K562 (cell line): ENCODE results near the gene SDE2. TPM values are rescaled to one million over a fixed set of nuclear protein-coding genes. Genes with fewer than 3 reads are reported as not detected.

ENCODE experiments used
- DPF2 ChIP-seq: fragments of 450-650 bp; IDR thresholded peaks from 2 replicates; pipeline ENCODE4 v1.6.1; 2016
- ESRRA ChIP-seq: fragments of 450-650 bp; IDR thresholded peaks from 2 replicates; pipeline ENCODE4 v1.6.1; 2014; ENCODE audit warnings: low read depth, mild to moderate bottlenecking, moderate library complexity, borderline replicate concordance
- ETV1 ChIP-seq: fragments of 450-650 bp; conservative IDR thresholded peaks from 2 replicates; pipeline ENCODE4 v1.6.1; 2016; ENCODE audit warnings: missing genetic modification characterization, control low read depth, low read depth, missing compliant biosample characterization
- HNRNPL ChIP-seq: fragments of 200-400 bp; formaldehyde crosslinking; IDR thresholded peaks from 2 replicates; pipeline ENCODE4 v1.6.1; 2017; ENCODE audit warnings: low read depth, mild to moderate bottlenecking, low read length
- POLR3G ChIP-seq: IDR thresholded peaks from 2 replicates; pipeline ENCODE4 v1.6.1; 2011; ENCODE audit not compliant: insufficient read length, insufficient replicate concordance; ENCODE audit errors: extremely low read depth
- PURB ChIP-seq: sonication (generic); formaldehyde crosslinking; IDR thresholded peaks from 2 replicates; pipeline ENCODE4 v1.9.0; 2021; ENCODE audit warnings: low read depth, mild to moderate bottlenecking, missing genetic modification reagents
- SIN3A ChIP-seq, 2 experiments: fragments of 150-350 bp in 1 of 2; IDR thresholded peaks; 2 replicates each; pipeline ENCODE4 v1.6.1; 2011 to 2016; ENCODE audit warnings: borderline replicate concordance in 2 of 2, low read depth in 2 of 2, low read length in 2 of 2, mild to moderate bottlenecking in 2 of 2, moderate library complexity in 2 of 2; ENCODE audit not compliant: control insufficient read depth in 1 of 2
- SREBF1 ChIP-seq: fragments of 150-350 bp; IDR thresholded peaks from 2 replicates; pipeline ENCODE4 v1.6.1; 2014; ENCODE audit warnings: antibody characterized with exemption, low read depth, low read length, borderline replicate concordance
- THRAP3 ChIP-seq: fragments of 450-650 bp; IDR thresholded peaks from 2 replicates; pipeline ENCODE4 v1.6.1; 2016; ENCODE audit warnings: mild to moderate bottlenecking, inconsistent platforms, borderline replicate concordance
- ZC3H4 ChIP-seq: sonication (generic); formaldehyde crosslinking; IDR thresholded peaks from 2 replicates; pipeline ENCODE4 v1.9.0; 2021; ENCODE audit warnings: missing genetic modification reagents, borderline replicate concordance
- ZNF311 ChIP-seq: fragments of 250-450 bp; sonication (Bioruptor Pico); IDR thresholded peaks from 2 replicates; pipeline ENCODE4 v1.4.0; 2020; ENCODE audit warnings: mild to moderate bottlenecking, moderate library complexity
- polyA plus RNA-seq, 8 experiments: library from polyadenylated mRNA; depleted of rRNA in 4 of 8; stranded (reverse) in 5 of 8; unstranded in 3 of 8; fragments of >200 nt; fragmentation: Nextera tagmentation in 2 of 8; fragmentation: Illumina TruSeq in 1 of 8; extraction: Ambion mirVana in 2 of 8; extraction: Trizol in 1 of 8; gene quantifications; 2 replicates each; pipeline versions ENCODE4 v1.2.1 to v1.2.3, GENCODE V29; 2011 to 2014; ENCODE audit warnings: inconsistent platforms in 1 of 8, missing spikeins in 1 of 8
- total RNA-seq, 7 experiments: library from RNA; depleted of rRNA in 6 of 7; stranded (reverse); fragments of >200 nt in 6 of 7; fragmentation: Illumina TruSeq in 2 of 7; extraction: Trizol in 2 of 7; gene quantifications; 2 replicates each; pipeline versions ENCODE4 v1.2.1 to v1.2.3, GENCODE V29; 2011 to 2021; ENCODE audit warnings: low replicate concordance in 1 of 7
- TF ChIP-seq, protein P1 (sequence below): fragments of 450-650 bp; IDR thresholded peaks from 2 replicates; pipeline ENCODE4 v1.6.1; 2018; ENCODE audit not compliant: partially characterized antibody
- TF ChIP-seq, protein P2 (sequence below): fragments of 450-650 bp; IDR thresholded peaks from 2 replicates; pipeline ENCODE4 v1.6.1; 2017; ENCODE audit warnings: mild to moderate bottlenecking, moderate library complexity
- TF ChIP-seq, protein P3 (sequence below): sonication (generic); formaldehyde crosslinking; IDR thresholded peaks from 2 replicates; pipeline ENCODE4 v1.8.1; 2023; ENCODE audit warnings: missing genetic modification reagents, mild to moderate bottlenecking, borderline replicate concordance
- TF ChIP-seq, protein P4 (sequence below): fragments of 250-450 bp; sonication (Bioruptor Pico); IDR thresholded peaks from 2 replicates; pipeline ENCODE4 v1.8.0; 2022; ENCODE audit warnings: moderate library complexity, mild to moderate bottlenecking, inconsistent platforms

Gene SDE2
- total and polyA plus RNA-seq, 9 of the 15 experiments (the other 6 are each of a cell fraction or from before 2014, with no cell fraction given), result 14.3 to 62.3 (median 46.0) TPM

DNA sequence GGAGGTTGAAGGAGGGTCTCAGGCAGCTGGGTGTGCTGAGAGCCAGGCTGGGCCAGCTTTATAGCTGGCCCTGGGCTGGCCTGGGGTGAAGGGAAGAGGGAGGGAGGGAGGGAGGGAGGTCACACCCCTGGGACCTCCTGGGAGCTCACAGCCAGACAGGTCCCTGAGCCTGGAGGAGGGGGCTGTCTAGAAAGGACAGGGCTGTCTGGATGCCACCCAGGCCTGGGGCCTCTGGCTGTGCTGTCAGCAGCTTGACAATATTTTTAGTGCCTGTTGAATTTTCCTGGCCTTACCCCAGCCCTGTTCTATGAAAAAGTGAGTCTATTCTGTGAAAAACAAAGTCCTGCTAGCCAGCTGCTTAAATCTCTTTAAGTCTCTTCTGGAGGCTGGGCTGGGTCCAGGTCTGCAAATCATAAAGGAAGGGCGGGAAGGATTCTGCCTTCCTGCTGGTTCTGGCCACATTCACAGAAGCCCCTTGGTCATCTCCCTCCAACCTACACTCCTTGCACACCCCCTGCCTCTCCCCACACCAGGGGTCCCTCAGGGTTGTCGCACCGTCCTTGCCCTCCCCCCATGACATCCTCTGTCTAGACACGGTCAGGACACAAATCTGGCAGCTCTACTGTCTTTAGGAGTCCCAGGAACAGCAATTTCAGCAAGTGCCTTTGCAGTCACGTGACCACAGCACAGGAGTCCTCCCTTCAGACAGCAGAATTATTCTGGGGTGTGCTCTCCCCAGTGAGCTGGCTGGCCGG lies 57.8 kb downstream of the SDE2 start, which contains the start of gene LEFTY2 (continued):
- TF ChIP-seq ESRRA (no peak), THRAP3 (no peak), ZC3H4 (CRISPR knock-in tag) (no peak), PURB (CRISPR knock-in tag) (no peak), POLR3G (no peak), SREBF1 (no peak), DPF2 (no peak), ETV1 (tag) (no peak), HNRNPL (no peak), ZNF311 (CRISPR knock-in tag) (no peak), SIN3A (IDR thresholded peaks at IDR 0.05; ENCODE audit: borderline replicate concordance in 2 of 2, control insufficient read depth in 1 of 2, low read depth in 2 of 2, low read length in 2 of 2) (no peak)
- TF ChIP-seq, protein P1, sequence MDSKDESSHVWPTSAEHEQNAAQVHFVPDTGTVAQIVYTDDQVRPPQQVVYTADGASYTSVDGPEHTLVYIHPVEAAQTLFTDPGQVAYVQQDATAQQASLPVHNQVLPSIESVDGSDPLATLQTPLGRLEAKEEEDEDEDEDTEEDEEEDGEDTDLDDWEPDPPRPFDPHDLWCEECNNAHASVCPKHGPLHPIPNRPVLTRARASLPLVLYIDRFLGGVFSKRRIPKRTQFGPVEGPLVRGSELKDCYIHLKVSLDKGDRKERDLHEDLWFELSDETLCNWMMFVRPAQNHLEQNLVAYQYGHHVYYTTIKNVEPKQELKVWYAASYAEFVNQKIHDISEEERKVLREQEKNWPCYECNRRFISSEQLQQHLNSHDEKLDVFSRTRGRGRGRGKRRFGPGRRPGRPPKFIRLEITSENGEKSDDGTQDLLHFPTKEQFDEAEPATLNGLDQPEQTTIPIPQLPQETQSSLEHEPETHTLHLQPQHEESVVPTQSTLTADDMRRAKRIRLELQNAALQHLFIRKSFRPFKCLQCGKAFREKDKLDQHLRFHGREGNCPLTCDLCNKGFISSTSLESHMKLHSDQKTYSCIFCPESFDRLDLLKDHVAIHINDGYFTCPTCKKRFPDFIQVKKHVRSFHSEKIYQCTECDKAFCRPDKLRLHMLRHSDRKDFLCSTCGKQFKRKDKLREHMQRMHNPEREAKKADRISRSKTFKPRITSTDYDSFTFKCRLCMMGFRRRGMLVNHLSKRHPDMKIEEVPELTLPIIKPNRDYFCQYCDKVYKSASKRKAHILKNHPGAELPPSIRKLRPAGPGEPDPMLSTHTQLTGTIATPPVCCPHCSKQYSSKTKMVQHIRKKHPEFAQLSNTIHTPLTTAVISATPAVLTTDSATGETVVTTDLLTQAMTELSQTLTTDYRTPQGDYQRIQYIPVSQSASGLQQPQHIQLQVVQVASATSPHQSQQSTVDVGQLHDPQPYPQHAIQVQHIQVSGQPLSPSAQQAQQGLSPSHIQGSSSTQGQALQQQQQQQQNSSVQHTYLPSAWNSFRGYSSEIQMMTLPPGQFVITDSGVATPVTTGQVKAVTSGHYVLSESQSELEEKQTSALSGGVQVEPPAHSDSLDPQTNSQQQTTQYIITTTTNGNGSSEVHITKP, result no peak
- TF ChIP-seq, protein P2, sequence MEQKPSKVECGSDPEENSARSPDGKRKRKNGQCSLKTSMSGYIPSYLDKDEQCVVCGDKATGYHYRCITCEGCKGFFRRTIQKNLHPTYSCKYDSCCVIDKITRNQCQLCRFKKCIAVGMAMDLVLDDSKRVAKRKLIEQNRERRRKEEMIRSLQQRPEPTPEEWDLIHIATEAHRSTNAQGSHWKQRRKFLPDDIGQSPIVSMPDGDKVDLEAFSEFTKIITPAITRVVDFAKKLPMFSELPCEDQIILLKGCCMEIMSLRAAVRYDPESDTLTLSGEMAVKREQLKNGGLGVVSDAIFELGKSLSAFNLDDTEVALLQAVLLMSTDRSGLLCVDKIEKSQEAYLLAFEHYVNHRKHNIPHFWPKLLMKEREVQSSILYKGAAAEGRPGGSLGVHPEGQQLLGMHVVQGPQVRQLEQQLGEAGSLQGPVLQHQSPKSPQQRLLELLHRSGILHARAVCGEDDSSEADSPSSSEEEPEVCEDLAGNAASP, result no peak
- TF ChIP-seq, protein P3, sequence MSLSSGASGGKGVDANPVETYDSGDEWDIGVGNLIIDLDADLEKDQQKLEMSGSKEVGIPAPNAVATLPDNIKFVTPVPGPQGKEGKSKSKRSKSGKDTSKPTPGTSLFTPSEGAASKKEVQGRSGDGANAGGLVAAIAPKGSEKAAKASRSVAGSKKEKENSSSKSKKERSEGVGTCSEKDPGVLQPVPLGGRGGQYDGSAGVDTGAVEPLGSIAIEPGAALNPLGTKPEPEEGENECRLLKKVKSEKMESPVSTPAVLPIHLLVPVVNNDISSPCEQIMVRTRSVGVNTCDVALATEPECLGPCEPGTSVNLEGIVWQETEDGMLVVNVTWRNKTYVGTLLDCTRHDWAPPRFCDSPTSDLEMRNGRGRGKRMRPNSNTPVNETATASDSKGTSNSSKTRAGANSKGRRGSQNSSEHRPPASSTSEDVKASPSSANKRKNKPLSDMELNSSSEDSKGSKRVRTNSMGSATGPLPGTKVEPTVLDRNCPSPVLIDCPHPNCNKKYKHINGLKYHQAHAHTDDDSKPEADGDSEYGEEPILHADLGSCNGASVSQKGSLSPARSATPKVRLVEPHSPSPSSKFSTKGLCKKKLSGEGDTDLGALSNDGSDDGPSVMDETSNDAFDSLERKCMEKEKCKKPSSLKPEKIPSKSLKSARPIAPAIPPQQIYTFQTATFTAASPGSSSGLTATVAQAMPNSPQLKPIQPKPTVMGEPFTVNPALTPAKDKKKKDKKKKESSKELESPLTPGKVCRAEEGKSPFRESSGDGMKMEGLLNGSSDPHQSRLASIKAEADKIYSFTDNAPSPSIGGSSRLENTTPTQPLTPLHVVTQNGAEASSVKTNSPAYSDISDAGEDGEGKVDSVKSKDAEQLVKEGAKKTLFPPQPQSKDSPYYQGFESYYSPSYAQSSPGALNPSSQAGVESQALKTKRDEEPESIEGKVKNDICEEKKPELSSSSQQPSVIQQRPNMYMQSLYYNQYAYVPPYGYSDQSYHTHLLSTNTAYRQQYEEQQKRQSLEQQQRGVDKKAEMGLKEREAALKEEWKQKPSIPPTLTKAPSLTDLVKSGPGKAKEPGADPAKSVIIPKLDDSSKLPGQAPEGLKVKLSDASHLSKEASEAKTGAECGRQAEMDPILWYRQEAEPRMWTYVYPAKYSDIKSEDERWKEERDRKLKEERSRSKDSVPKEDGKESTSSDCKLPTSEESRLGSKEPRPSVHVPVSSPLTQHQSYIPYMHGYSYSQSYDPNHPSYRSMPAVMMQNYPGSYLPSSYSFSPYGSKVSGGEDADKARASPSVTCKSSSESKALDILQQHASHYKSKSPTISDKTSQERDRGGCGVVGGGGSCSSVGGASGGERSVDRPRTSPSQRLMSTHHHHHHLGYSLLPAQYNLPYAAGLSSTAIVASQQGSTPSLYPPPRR (CRISPR knock-in tag), result no peak
- TF ChIP-seq, protein P4, sequence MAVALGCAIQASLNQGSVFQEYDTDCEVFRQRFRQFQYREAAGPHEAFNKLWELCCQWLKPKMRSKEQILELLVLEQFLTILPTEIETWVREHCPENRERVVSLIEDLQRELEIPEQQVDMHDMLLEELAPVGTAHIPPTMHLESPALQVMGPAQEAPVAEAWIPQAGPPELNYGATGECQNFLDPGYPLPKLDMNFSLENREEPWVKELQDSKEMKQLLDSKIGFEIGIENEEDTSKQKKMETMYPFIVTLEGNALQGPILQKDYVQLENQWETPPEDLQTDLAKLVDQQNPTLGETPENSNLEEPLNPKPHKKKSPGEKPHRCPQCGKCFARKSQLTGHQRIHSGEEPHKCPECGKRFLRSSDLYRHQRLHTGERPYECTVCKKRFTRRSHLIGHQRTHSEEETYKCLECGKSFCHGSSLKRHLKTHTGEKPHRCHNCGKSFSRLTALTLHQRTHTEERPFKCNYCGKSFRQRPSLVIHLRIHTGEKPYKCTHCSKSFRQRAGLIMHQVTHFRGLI, result no peak
